Measurements from ENCODE around the gene NPAS2.

GRCh38 chr2:101040072-101040471 is 220.1 kb downstream of the NPAS2 start:
- TF ChIP-seq, protein P1, sequence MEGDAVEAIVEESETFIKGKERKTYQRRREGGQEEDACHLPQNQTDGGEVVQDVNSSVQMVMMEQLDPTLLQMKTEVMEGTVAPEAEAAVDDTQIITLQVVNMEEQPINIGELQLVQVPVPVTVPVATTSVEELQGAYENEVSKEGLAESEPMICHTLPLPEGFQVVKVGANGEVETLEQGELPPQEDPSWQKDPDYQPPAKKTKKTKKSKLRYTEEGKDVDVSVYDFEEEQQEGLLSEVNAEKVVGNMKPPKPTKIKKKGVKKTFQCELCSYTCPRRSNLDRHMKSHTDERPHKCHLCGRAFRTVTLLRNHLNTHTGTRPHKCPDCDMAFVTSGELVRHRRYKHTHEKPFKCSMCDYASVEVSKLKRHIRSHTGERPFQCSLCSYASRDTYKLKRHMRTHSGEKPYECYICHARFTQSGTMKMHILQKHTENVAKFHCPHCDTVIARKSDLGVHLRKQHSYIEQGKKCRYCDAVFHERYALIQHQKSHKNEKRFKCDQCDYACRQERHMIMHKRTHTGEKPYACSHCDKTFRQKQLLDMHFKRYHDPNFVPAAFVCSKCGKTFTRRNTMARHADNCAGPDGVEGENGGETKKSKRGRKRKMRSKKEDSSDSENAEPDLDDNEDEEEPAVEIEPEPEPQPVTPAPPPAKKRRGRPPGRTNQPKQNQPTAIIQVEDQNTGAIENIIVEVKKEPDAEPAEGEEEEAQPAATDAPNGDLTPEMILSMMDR (IDR thresholded peaks at IDR 0.05) = no peak
- no peak for TF ChIP-seq EZH2 (IDR thresholded peaks at IDR 0.05)
- TF ChIP-seq EZH2phosphoT487 (IDR thresholded peaks at IDR 0.05) = no peak
